HAP-1 (cell line): ENCODE data around the gene PCBP2.
"Not testable (repeated sequence)": the region's sequence is repeated elsewhere in the genome, so short reads cannot be mapped to it uniquely, and the experiment has no call there.

ENCODE experiments used
- DNase-seq, 2 experiments: peaks; one replicate each; pipeline ENCODE4 v3.0.0-alpha.2; 2016 to 2020; ENCODE audit warnings: low spot score in 2 of 2
- H3K27me3 ChIP-seq: fragments of 250-450 bp; sonication (Bioruptor Pico); 2 replicates; pipeline ENCODE4 v1.5.1; 2020; ENCODE audit warnings: low read depth, mild to moderate bottlenecking, moderate library complexity
- H3K36me3 ChIP-seq: fragments of 250-450 bp; sonication (Bioruptor Pico); replicated peaks from 2 replicates; pipeline ENCODE4 v1.5.1; 2020; ENCODE audit warnings: mild to moderate bottlenecking
- H3K4me1 ChIP-seq: fragments of 250-450 bp; sonication (Bioruptor Pico); 2 replicates; pipeline ENCODE4 v1.5.1; 2020; ENCODE audit warnings: mild to moderate bottlenecking
- H3K4me3 ChIP-seq: fragments of 250-450 bp; sonication (Bioruptor Pico); 2 replicates; pipeline ENCODE4 v1.5.1; 2020; ENCODE audit warnings: mild to moderate bottlenecking, moderate library complexity
- H3K9me3 ChIP-seq: fragments of 250-450 bp; sonication (Bioruptor Pico); 2 replicates; pipeline ENCODE4 v1.5.1; 2020; ENCODE audit warnings: mild to moderate bottlenecking, moderate library complexity
- in situ Hi-C: fragments of 300-500 bp; cut with MboI; formaldehyde crosslinking; loops from 3 replicates; pipeline ENCODE4 v1.14.3; 2020; ENCODE audit warnings: low sequenced_read_pairs, inconsistent platforms, mixed read lengths

PCBP2 gene

DNA sequence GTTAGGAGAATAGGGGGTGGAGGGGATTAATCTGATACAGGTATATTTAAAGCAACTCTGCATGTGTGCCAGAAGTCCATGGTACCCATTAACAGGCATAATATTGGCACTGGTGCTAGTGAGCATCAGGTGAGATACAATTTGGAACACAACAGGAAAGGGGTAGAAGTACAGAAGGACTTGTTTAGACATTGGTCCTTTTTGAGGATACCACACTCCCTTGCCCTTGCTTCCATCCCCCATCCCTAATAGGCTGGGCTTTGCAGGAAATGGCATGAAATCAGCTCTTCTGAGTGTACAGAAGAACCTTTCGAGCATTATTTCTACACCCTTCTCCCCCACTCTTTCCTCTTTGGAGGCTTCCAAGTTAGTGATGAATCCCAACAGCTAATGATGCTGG, 16.4 kb downstream of the PCBP2 start:
- peaks cover 98% of the 10 kb centered on the region for H3K36me3 ChIP-seq
- H3K4me3 ChIP-seq = no peak overlapping the region
- H3K27me3 ChIP-seq = no peaks in the 10 kb centered on the region
- H3K4me1 ChIP-seq = no peaks in the 10 kb centered on the region
- H3K9me3 ChIP-seq = no peaks in the 10 kb centered on the region
- DNase-seq = no peak
- in situ Hi-C loops = no loop called here

DNA sequence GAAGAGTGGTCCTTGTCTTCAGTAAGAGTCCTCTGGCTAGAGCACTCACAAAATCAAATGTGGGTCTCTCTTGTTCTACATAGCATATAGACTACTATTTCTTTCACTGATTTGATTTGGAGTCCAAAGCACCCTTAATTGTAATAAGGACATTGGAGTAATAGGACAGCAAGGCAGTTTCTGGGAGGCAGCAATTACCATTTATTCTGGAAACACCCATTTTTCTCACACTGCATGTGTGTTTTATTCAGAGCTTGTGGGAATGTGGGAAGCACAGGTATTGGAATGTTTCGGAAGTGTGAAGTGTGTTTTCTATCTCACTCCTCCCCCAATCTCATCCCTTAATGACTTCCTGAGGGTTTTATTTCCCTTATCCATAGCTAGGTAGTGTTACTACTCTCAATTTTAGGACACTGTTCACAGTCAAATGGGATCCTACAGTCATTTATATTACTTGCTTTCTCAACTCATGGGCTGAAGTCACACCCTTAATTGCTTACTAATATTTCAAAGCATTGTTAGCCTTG, 20.2 kb downstream of the PCBP2 start:
- in situ Hi-C loops = no loop called here
- Histone ChIP-seq H3K4me3 (no peak overlapping the region), H3K9me3 (no peaks in the 10 kb centered on the region), H3K27me3 (no peaks in the 10 kb centered on the region), H3K36me3 (peaks cover 98% of the 10 kb centered on the region), H3K4me1 (no peaks in the 10 kb centered on the region)
- no peak for DNase-seq

DNA sequence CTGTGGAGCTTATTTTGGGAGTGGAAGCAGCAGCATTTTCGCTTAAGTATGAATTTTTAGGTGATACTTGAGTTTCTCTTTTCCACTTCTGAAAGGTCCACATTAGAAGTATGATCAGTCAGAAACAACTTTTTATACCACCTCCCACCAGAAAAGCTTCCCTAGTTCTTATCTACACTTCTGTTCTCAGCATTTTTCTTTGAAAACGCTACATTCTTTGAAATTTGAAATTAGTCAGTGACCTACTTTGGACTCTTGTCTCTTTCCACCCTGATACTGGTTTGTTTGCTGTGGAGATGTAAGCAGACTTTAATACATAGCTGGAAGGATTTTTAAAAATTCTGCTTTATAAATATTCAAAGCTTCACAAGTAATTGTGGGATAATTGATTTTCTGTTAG, 22.2 kb downstream of the PCBP2 start:
- no peaks in the 10 kb centered on the region for H3K9me3 ChIP-seq
- DNase-seq = no peak
- H3K4me3 ChIP-seq = no peak overlapping the region
- H3K36me3 ChIP-seq = peaks cover 98% of the 10 kb centered on the region
- in situ Hi-C loops = no loop called here
- H3K27me3 ChIP-seq = no peaks in the 10 kb centered on the region
- H3K4me1 ChIP-seq = peaks cover 4% of the 10 kb centered on the region; the same call in 1 of the 2 replicates

DNA sequence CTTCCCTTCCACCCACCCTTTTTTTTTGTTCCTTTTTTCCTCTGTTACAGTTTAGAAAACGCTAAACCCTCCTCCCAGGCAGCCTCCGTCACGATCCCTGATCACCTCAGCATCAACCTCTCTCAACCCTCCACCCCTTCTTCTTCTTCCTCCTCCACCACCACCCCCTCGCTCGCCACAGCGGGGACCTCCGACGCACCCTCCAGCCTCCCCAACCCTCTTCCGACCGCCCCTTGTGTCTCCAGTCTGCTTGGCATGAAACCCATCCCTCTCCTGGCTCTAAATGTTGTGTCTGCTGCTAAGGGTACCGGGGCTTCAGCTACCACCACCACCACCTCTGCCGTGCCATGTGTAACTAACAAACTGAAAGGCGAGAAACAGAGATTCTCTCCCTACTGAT, 22.9 kb downstream of the PCBP2 start:
- H3K4me3 ChIP-seq = no peak overlapping the region
- no peaks in the 10 kb centered on the region for H3K27me3 ChIP-seq
- in situ Hi-C loops = no loop called here
- no peaks in the 10 kb centered on the region for H3K9me3 ChIP-seq
- no peak for DNase-seq
- peaks cover 8% of the 10 kb centered on the region; the same call in 1 of the 2 replicates for H3K4me1 ChIP-seq
- H3K36me3 ChIP-seq = peaks cover 96% of the 10 kb centered on the region

DNA sequence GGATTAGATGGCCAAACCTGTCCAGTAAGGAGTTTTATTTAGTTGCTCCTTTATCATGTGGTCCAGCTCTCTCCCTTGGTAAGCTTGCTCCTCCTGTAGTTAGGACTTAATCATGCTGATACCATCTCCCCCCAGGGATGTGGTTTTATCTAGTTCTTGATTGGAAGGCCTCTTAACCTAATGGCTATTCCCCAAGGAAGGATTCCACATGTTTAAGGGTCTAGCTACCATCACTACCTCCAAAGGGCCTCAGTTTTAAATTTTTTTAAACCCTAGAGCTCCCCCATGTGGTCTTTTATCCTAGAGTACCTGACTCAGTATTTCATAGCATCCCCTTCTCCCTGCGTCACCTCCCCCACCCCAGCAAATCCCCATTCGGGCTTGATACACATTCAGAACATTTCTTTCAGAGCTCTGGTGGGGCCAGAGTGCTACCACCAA, 24.9 kb downstream of the PCBP2 start:
- H3K4me1 ChIP-seq = peaks cover 20% of the 10 kb centered on the region
- no peak overlapping the region for H3K4me3 ChIP-seq
- no peaks in the 10 kb centered on the region for H3K27me3 ChIP-seq
- DNase-seq = peak in 1 of 2 experiments; percentile 41
- H3K9me3 ChIP-seq = no peaks in the 10 kb centered on the region
- H3K36me3 ChIP-seq = peaks cover 94% of the 10 kb centered on the region
- in situ Hi-C loops = no loop called here

DNA sequence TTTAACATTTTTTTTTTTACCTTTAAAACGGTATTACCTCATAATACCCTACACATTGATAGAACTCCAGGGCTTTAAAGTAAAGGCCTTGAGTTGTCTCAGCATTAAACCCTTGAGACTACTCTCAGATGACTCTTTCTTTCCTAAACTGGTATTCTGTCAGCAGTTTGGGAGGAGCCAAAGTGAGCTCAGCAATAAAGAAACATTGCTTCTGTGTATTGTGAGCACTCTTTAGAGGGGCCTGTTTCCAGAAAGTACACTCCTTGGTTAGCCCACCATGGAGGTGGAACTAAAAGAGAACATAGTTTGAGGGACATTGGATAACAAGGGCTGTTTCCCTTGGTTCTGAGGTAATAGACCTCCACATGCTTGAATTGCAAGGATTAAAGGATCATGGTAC, 27.0 kb downstream of the PCBP2 start:
- peaks cover 20% of the 10 kb centered on the region for H3K4me1 ChIP-seq
- no peak overlapping the region for H3K4me3 ChIP-seq
- H3K36me3 ChIP-seq = peaks cover 94% of the 10 kb centered on the region
- H3K9me3 ChIP-seq = no peaks in the 10 kb centered on the region
- no peak for DNase-seq
- no peaks in the 10 kb centered on the region for H3K27me3 ChIP-seq
- in situ Hi-C loops = no loop called here

DNA sequence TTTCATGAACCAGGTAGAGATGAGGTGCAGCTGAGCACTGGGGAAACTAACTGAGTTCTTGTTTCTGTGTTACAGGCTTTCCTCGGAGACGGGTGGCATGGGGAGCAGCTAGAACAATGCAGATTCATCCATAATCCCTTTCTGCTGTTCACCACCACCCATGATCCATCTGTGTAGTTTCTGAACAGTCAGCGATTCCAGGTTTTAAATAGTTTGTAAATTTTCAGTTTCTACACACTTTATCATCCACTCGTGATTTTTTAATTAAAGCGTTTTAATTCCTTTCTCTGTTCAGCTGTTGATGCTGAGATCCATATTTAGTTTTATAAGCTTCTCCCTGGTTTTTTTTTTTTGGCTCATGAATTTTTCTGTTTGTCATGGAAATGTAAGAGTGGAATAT, 27.4 kb downstream of the PCBP2 start:
- Histone ChIP-seq H3K36me3 (peaks cover 94% of the 10 kb centered on the region), H3K4me1 (peaks cover 20% of the 10 kb centered on the region), H3K4me3 (no peak overlapping the region), H3K27me3 (no peaks in the 10 kb centered on the region), H3K9me3 (no peaks in the 10 kb centered on the region)
- in situ Hi-C loops = no loop called here
- no peak for DNase-seq

DNA sequence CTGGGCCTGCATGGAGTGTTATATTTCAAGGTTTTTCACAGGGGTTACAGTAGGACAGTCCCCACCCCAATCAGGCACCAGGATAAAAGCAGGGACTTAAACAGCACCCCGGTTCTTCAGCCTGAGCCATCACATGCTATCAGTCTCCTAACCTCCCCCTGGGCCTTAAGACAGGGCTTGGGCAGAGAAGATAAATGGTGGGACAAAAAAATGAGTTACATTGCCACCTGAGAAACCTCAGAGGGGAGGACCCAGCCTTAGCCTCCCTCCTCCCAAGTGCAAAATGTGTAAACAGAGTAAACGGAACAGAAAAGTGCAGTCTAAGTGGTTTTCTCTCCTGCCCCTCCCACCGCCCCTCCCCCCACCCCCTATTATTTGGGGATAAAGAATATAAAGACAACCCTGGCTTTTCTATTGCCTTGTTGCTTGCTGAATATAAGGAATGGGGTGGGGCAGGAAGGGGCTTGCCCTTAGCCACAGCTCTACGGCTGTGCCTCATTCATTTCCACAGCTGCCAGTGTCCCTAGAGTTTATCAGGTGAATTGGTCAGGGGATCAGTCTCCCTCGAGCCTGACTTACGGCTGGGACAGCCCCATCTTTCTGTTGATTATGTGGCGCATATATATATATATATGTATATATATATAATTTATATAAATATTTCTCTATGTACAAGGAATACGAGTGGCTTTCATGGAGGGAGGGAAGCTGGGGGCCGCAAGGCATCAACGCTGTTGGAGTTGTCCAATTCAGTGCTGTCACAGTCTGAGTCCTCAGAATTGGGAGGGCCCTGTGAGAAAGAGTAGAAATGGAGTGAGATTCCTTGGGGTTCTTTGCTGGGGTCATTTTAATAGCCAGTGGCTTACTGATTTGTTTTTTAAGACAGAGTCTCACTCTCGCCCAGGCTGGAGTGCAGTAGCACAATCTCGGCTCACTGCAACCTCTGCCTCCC, 28.9 kb downstream of the PCBP2 start:
- peak; percentile 52 to 71 for DNase-seq
- in situ Hi-C loops = no loop called here
- peaks cover 20% of the 10 kb centered on the region for H3K4me1 ChIP-seq
- peaks cover 94% of the 10 kb centered on the region for H3K36me3 ChIP-seq
- no peak overlapping the region for H3K4me3 ChIP-seq
- no peaks in the 10 kb centered on the region for H3K27me3 ChIP-seq
- H3K9me3 ChIP-seq = no peaks in the 10 kb centered on the region

DNA sequence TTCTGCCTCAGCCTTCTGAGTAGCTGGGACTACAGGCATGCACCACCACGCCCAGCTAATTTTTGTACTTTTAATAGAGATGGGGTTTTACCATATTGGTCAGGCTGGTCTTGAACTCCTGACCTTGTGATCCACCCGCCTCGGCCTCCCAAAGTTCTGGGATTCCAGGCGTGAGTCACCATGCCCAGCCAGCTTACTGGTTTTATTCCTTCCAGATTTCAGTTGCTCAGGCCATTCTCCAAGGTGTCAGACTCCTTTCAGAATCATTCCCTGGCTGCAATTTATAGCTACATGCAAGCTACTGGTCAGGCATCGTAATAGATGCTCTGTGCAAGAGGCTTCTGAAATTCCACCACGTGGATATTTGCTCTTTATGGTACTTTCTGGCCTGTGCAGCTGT, 29.6 kb downstream of the PCBP2 start:
- H3K4me3 ChIP-seq, H3K9me3 ChIP-seq, H3K27me3 ChIP-seq, in situ Hi-C loops, DNase-seq: not testable (repeated sequence)
- Histone ChIP-seq H3K4me1 (peaks cover 20% of the 10 kb centered on the region), H3K36me3 (peaks cover 94% of the 10 kb centered on the region)

DNA sequence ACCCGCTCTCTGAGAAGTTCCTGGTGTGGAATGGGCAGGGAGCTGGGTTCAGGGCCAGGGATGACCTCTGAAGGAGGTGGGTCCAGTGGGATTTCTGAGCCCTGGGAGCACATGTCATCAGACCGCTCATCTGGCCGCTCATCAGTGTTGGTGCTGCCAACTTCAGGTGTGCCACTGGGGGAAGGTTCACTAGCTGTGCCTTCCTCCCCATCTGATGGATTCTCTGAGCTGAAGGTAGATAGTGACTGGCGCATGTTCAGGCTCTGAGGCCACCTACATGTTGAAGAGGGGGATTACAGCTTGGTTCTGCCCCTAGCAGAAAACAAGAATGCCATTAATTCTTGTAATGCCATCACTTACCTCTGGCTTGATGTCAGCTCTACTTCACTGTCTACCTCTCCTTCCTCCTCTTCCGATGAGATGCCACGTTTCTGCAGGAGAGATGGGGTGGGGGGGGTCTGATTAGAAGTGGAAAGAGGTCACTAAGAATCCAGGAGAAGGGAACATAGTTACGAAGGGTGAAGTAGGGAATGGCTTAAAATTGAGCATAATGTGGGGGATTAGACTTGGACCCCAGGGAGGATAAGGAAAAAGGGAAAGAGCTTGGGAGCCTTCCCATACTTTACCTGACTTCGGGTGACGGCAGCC, 30.2 kb downstream of the PCBP2 start:
- no peak overlapping the region for H3K4me3 ChIP-seq
- DNase-seq = no peak
- in situ Hi-C loops = no loop called here
- H3K4me1 ChIP-seq = peaks cover 20% of the 10 kb centered on the region
- H3K27me3 ChIP-seq = no peaks in the 10 kb centered on the region
- peaks cover 94% of the 10 kb centered on the region for H3K36me3 ChIP-seq
- no peaks in the 10 kb centered on the region for H3K9me3 ChIP-seq

DNA sequence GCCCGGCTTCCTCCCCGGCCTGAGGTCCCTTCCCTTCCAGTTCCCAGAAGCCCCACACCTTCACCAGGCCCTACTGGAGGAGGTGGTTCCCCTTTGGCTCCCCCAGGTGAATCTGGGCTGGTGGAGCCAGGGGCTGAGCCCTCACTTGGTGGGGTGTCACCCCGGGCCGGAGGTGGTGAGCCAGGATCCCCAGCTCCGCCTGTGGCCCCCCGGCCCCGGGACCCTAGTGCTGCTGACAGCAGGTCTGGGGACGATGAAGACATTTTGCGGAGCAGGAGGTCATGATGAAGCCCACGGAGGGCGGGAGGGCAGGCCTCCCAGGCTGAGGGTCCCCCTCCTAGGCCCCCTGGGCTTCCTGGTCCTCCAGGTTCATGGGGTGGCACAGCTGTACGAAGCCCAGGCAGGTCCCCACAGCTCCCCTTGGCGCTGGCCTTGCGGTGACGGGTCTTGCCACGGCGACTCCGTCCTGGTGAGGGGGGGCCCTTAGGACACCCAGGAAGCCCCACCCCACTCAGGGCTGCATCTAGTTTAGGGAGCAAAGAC, 30.8 kb downstream of the PCBP2 start:
- H3K36me3 ChIP-seq = peaks cover 94% of the 10 kb centered on the region
- no peak overlapping the region for H3K4me3 ChIP-seq
- in situ Hi-C loops = no loop called here
- H3K27me3 ChIP-seq = no peaks in the 10 kb centered on the region
- peaks cover 20% of the 10 kb centered on the region for H3K4me1 ChIP-seq
- DNase-seq = no peak
- H3K9me3 ChIP-seq = no peaks in the 10 kb centered on the region

DNA sequence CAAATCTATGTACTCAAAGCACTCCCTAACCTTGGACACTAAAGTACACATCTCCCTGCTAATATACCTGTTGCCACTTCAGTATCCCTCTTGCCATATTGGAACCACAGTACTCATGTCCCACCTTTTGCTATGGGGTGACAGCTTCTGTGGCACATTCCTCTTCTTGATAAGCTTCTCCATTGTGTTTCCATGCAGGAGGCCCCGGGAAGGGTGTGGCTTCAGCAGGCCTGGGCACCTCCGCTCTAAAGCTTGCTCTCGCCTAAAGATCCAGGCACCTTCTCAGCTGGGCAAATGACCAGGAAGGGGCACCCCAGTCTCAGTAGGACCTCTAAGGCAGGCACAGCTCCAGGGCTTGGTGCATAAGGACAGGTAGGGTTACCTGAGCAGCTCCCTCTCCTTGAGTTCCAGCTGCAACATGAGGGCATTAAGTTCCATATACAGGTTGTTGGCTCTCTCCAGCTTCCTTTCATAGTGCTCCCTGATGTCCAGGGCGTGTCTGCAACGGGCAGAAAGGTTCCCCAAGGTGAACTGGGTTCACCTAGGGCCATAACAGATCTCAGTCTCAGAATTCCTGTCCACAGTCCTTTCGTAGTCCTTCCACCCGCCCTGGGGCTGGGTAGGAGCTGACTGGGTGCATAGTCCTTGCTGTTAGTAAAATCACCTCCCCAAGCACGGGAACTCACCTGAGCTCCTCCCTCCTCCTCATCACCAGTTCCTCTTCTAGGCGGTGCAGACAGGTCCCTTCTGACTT, 31.5 kb downstream of the PCBP2 start:
- H3K36me3 ChIP-seq = peaks cover 93% of the 10 kb centered on the region
- no peaks in the 10 kb centered on the region for H3K9me3 ChIP-seq
- no peaks in the 10 kb centered on the region for H3K27me3 ChIP-seq
- H3K4me3 ChIP-seq = no peak overlapping the region
- peaks cover 20% of the 10 kb centered on the region for H3K4me1 ChIP-seq
- no peak for DNase-seq
- in situ Hi-C loops = no loop called here

DNA sequence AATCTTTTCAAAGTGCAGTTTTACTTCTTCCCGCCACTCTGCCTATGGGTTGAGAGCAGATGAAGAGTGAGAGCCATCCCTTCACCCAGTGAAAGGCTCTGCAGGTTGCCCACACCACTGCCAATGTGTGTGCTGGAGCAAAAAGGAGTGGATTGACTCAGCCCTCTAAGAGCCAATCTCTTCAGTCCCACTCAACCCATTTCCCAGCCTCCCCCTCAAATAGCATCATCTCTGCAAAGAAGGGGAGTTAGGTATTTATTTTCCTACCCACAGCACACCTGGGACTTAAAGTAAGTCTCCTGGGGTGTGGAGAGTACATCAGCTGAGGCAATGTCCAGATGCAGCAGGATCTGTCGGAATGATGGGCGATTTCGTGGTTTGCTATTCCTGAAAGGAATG, 32.1 kb downstream of the PCBP2 start:
- no peaks in the 10 kb centered on the region for H3K9me3 ChIP-seq
- H3K4me3 ChIP-seq = no peak overlapping the region
- peaks cover 17% of the 10 kb centered on the region for H3K4me1 ChIP-seq
- in situ Hi-C loops = no loop called here
- no peaks in the 10 kb centered on the region for H3K27me3 ChIP-seq
- no peak for DNase-seq
- H3K36me3 ChIP-seq = peaks cover 87% of the 10 kb centered on the region
